HCT116 (cell line): Measurements from ENCODE around the gene RIMBP2. TPM values are rescaled to one million over a fixed set of nuclear protein-coding genes. Genes with fewer than 3 reads are reported as not detected.

Experiments used
- ATAC-seq: fragments of 200-7000 bp; cut with Tn5 transposase; 2 replicates; pipeline ENCODE4 v1.9.1; 2020; ENCODE audit warnings: mild to moderate bottlenecking, moderate library complexity
- BruUV-seq: library from RNA; stranded (reverse); fragments of 400-500 nt; replicated peaks from 2 replicates; lab custom pipeline; 2021; lab: Mats Ljungman, UMichigan
- CTCF ChIA-PET: fragments of 300-600 bp; sonication (Branson Sonifier 250); formaldehyde crosslinking; loops from one replicate; lab custom pipeline; 2021; ENCODE audit warnings: antibody characterized with exemption; lab: Charles Lee
- POLR2A ChIA-PET: fragments of 300-600, 350-600 bp; sonication (Branson Sonifier 250); formaldehyde crosslinking; loops from one replicate; lab custom pipeline; 2021; ENCODE audit warnings: antibody characterized with exemption; lab: Charles Lee
- RAD21 ChIA-PET, 2 experiments: fragments of 300-600 bp; sonication (Branson Sonifier 250); formaldehyde crosslinking; loops; one replicate each; lab custom pipeline; 2023; ENCODE audit warnings: low total read pairs in 2 of 2; ENCODE audit not compliant: uncharacterized antibody in 2 of 2, unreplicated experiment in 2 of 2, low non-redundant PET in 1 of 2; lab: Charles Lee
- DNase-seq: peaks from one replicate; pipeline ENCODE4 v3.0.0-alpha.2; 2010; ENCODE audit warnings: low read depth, low spot score
- H2AFZ ChIP-seq: fragments of 200-600 bp; shearing (Covaris generic), sonication (generic); 2 replicates; pipeline ENCODE4 v1.6.1; 2017; ENCODE audit warnings: low read depth, mixed run types, mixed read lengths, antibody characterized with exemption, low read length; ENCODE audit not compliant: poor library complexity, severe bottlenecking
- H3K27ac ChIP-seq: 2 replicates; pipeline ENCODE4 v1.5.1; 2012; ENCODE audit warnings: low read depth, low read length
- H3K27me3 ChIP-seq: fragments of 200-600 bp; sonication (generic); 2 replicates; pipeline ENCODE4 v1.6.1; 2016; ENCODE audit warnings: mixed run types, low read length, mixed read lengths; ENCODE audit not compliant: insufficient read depth
- H3K36me3 ChIP-seq, 2 experiments: fragments of 200-500 bp in 1 of 2; fragments of 200-600 bp in 1 of 2; sonication (Bioruptor generic) in 1 of 2; sonication (generic) in 1 of 2; 2 replicates each; pipeline versions ENCODE4 v1.5.1 to v1.6.1; 2014 to 2016; ENCODE audit warnings: low read length in 2 of 2, inconsistent platforms in 1 of 2, mixed read lengths in 1 of 2, mixed run types in 1 of 2; ENCODE audit not compliant: insufficient read depth in 2 of 2, control insufficient read depth in 1 of 2
- H3K4me1 ChIP-seq, 2 experiments: fragments of 200-600 bp in 1 of 2; sonication (generic) in 1 of 2; 2 replicates each; pipeline versions ENCODE4 v1.5.1 to v1.6.1; 2012 to 2017; ENCODE audit warnings: low read length in 2 of 2, inconsistent platforms in 1 of 2, mild to moderate bottlenecking in 1 of 2, mixed read lengths in 1 of 2, mixed run types in 1 of 2, moderate library complexity in 1 of 2; ENCODE audit not compliant: insufficient read depth in 2 of 2, control insufficient read depth in 1 of 2
- H3K4me2 ChIP-seq: fragments of 200-600 bp; sonication (generic); 2 replicates; pipeline ENCODE4 v1.6.1; 2017; ENCODE audit warnings: mixed run types, low read length, mixed read lengths
- H3K4me3 ChIP-seq, 2 experiments: fragments of 200-600 bp in 1 of 2; sonication (generic) in 1 of 2; replicated peaks in 1 of 2; 2 replicates each; pipeline ENCODE4 v1.5.1; 2011 to 2016; ENCODE audit warnings: low read length in 2 of 2, control low read depth in 1 of 2, low read depth in 1 of 2, mild to moderate bottlenecking in 1 of 2, mixed read lengths in 1 of 2, mixed run types in 1 of 2
- H3K79me2 ChIP-seq: fragments of 200-600 bp; sonication (generic); 2 replicates; pipeline ENCODE4 v1.6.1; 2017; ENCODE audit warnings: mild to moderate bottlenecking, mixed run types, low read length, moderate library complexity, mixed read lengths; ENCODE audit not compliant: insufficient read depth
- H3K9ac ChIP-seq: fragments of 200-600 bp; sonication (generic); 2 replicates; pipeline ENCODE4 v1.6.1; 2016; ENCODE audit warnings: low read length, mixed read lengths
- H3K9me2 ChIP-seq: fragments of 200-600 bp; sonication (generic), shearing (Covaris generic); 2 replicates; pipeline ENCODE4 v1.6.1; 2017; ENCODE audit warnings: mixed run types, mild to moderate bottlenecking, moderate library complexity; ENCODE audit not compliant: insufficient read depth
- H3K9me3 ChIP-seq, 2 experiments: fragments of 200-500 bp in 1 of 2; fragments of 200-600 bp in 1 of 2; sonication (Bioruptor generic) in 1 of 2; sonication (generic) in 1 of 2; 2 replicates each; pipeline ENCODE4 v1.6.1; 2014 to 2017; ENCODE audit warnings: low read length in 2 of 2, mixed read lengths in 2 of 2, inconsistent platforms in 1 of 2, low read depth in 1 of 2, mild to moderate bottlenecking in 1 of 2, mixed run types in 1 of 2, moderate library complexity in 1 of 2; ENCODE audit not compliant: control insufficient read depth in 1 of 2, insufficient read depth in 1 of 2
- H4K20me1 ChIP-seq: fragments of 200-600 bp; sonication (generic), shearing (Covaris generic); 2 replicates; pipeline ENCODE4 v1.6.1; 2017; ENCODE audit warnings: mixed run types, mild to moderate bottlenecking, moderate library complexity; ENCODE audit not compliant: insufficient read depth
- EZH2 ChIP-seq: fragments of 200-600 bp; sonication (generic); IDR thresholded peaks from 2 replicates; pipeline ENCODE4 v1.6.1; 2017; ENCODE audit warnings: antibody characterized with exemption, mixed run types
- EZH2phosphoT487 ChIP-seq: fragments of 200-600 bp; IDR thresholded peaks from 2 replicates; pipeline ENCODE4 v1.6.1; 2018; ENCODE audit warnings: antibody characterized with exemption, borderline replicate concordance
- JUND ChIP-seq: IDR thresholded peaks from 2 replicates; pipeline ENCODE4 v1.6.1; 2012
- POLR2A ChIP-seq: IDR thresholded peaks from 2 replicates; pipeline ENCODE4 v1.7.0; 2011; ENCODE audit warnings: borderline replicate concordance; ENCODE audit not compliant: insufficient read depth, insufficient read length; ENCODE audit errors: extremely low read depth
- RAD21 ChIP-seq: IDR thresholded peaks from 2 replicates; pipeline ENCODE4 v1.6.1; 2012; ENCODE audit warnings: low read depth, mild to moderate bottlenecking
- SIN3A ChIP-seq: IDR thresholded peaks from 2 replicates; pipeline ENCODE4 v1.6.1; 2012; ENCODE audit warnings: low read depth
- SRF ChIP-seq: IDR thresholded peaks from 2 replicates; pipeline ENCODE4 v1.6.1; 2012; ENCODE audit warnings: low read depth
- YY1 ChIP-seq: IDR thresholded peaks from 2 replicates; pipeline ENCODE4 v1.6.1; 2011; ENCODE audit warnings: low read length, low read depth, moderate library complexity, mild to moderate bottlenecking; ENCODE audit not compliant: insufficient replicate concordance; ENCODE audit errors: extremely low read depth
- ZBTB33 ChIP-seq: IDR thresholded peaks from 2 replicates; pipeline ENCODE4 v1.6.1; 2011; ENCODE audit warnings: mild to moderate bottlenecking, low read length, moderate library complexity; ENCODE audit not compliant: insufficient replicate concordance; ENCODE audit errors: extremely low read depth
- ZFX ChIP-seq: fragments of 450-650 bp; IDR thresholded peaks from 2 replicates; pipeline ENCODE4 v1.6.1; 2017
- intact Hi-C: fragments of 100-400 bp; cut with micrococcal nuclease; formaldehyde crosslinking; loops from 2 replicates; pipeline ENCODE4 v1.10.0; 2022
- total RNA-seq: library from RNA; stranded (reverse); gene quantifications from one replicate; pipeline ENCODE4 v1.2.1, GENCODE V29; 2021; ENCODE audit not compliant: unreplicated experiment
- TF ChIP-seq, protein P1 (sequence below): IDR thresholded peaks from 2 replicates; pipeline ENCODE4 v1.6.1; 2012
- TF ChIP-seq, protein P2 (sequence below), 3 experiments: fragments of 200-600 bp in 1 of 3; sonication (generic) in 1 of 3; IDR thresholded peaks in 2 of 3; conservative IDR thresholded peaks in 1 of 3; 2 replicates each; pipeline ENCODE4 v1.5.1; 2012 to 2017; ENCODE audit warnings: low read depth in 2 of 3, low read length in 2 of 3, antibody characterized with exemption in 1 of 3, borderline replicate concordance in 1 of 3, control low read depth in 1 of 3, mild to moderate bottlenecking in 1 of 3, mixed read lengths in 1 of 3, mixed run types in 1 of 3, moderate library complexity in 1 of 3; ENCODE audit not compliant: insufficient read depth in 1 of 3
- TF ChIP-seq, protein P3 (sequence below): IDR thresholded peaks from 2 replicates; pipeline ENCODE4 v1.6.1; 2012; ENCODE audit warnings: low read depth

RIMBP2 gene
- total RNA-seq, 1 experiment from 2014 or later: not detected

DNA sequence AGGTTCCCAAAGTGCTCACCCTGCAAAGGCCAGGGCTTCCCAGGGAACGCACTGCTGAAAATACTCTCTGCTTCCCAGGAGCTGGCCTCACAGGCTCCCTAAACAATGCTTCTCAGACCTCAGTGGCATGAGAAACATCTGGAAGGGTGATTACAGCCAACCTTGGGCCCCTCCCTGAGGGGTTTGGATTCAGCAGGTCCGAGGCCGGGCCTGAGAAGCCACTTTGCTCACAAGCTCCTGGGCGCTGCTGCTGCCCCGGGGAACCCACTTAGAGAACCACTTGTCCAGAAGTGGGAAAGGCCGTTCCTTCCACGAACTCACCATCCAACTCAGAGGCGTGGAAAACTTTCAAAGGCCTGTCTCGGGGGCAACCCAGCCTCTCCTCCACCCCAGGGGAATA is 247.9 kb downstream of the RIMBP2 start:
- TF ChIP-seq JUND (no peak), YY1 (no peak), ZBTB33 (no peak)
- H3K4me2 ChIP-seq: no peak overlapping the region
- ChIA-PET POLR2A (no interaction called here), RAD21 (no interaction called here), CTCF (no interaction called here)
- no peaks in the 10 kb centered on the region for H3K79me2 ChIP-seq
- H3K36me3 ChIP-seq: no peaks in the 10 kb centered on the region
- ATAC-seq (no peak), DNase-seq (no peak)
- H3K27ac ChIP-seq: no peak overlapping the region
- H3K4me3 ChIP-seq: no peak overlapping the region
- H3K9ac ChIP-seq: no peak overlapping the region
- no TSS peak for BruUV-seq
- H3K27me3 ChIP-seq: no peaks in the 10 kb centered on the region
- no peaks in the 10 kb centered on the region for H4K20me1 ChIP-seq
- intact Hi-C loops: no loop called here
- H2AFZ ChIP-seq: no peak overlapping the region
- H3K9me2 ChIP-seq: no peaks in the 10 kb centered on the region
- no peaks in the 10 kb centered on the region; a peak in 1 of 4 replicates for H3K9me3 ChIP-seq
- no peaks in the 10 kb centered on the region for H3K4me1 ChIP-seq

- ChIA-PET RAD21 (no interaction called here), CTCF (no interaction called here), POLR2A (no interaction called here)
- no peak overlapping the region for H3K27ac ChIP-seq
- ATAC-seq (no peak), DNase-seq (no peak)
- H4K20me1 ChIP-seq: no peaks in the 10 kb centered on the region
- no peak overlapping the region for H2AFZ ChIP-seq
- H3K4me3 ChIP-seq: no peak overlapping the region
- intact Hi-C loops: no loop called here
- H3K4me2 ChIP-seq: no peak overlapping the region
- no peaks in the 10 kb centered on the region; a peak in 1 of 4 replicates for H3K9me3 ChIP-seq
- no peak overlapping the region for H3K9ac ChIP-seq
- H3K27me3 ChIP-seq: no peaks in the 10 kb centered on the region
- no TSS peak for BruUV-seq
- H3K4me1 ChIP-seq: no peaks in the 10 kb centered on the region
- H3K79me2 ChIP-seq: no peaks in the 10 kb centered on the region
- no peaks in the 10 kb centered on the region for H3K9me2 ChIP-seq
- H3K36me3 ChIP-seq: no peaks in the 10 kb centered on the region
- TF ChIP-seq, protein P1, sequence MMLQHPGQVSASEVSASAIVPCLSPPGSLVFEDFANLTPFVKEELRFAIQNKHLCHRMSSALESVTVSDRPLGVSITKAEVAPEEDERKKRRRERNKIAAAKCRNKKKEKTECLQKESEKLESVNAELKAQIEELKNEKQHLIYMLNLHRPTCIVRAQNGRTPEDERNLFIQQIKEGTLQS: no peak
- TF ChIP-seq EZH2phosphoT487 (no peak), YY1 (no peak), SIN3A (no peak), ZFX (no peak), EZH2 (no peak), POLR2A (no peak), RAD21 (no peak), SRF (no peak)
- TF ChIP-seq, protein P2, sequence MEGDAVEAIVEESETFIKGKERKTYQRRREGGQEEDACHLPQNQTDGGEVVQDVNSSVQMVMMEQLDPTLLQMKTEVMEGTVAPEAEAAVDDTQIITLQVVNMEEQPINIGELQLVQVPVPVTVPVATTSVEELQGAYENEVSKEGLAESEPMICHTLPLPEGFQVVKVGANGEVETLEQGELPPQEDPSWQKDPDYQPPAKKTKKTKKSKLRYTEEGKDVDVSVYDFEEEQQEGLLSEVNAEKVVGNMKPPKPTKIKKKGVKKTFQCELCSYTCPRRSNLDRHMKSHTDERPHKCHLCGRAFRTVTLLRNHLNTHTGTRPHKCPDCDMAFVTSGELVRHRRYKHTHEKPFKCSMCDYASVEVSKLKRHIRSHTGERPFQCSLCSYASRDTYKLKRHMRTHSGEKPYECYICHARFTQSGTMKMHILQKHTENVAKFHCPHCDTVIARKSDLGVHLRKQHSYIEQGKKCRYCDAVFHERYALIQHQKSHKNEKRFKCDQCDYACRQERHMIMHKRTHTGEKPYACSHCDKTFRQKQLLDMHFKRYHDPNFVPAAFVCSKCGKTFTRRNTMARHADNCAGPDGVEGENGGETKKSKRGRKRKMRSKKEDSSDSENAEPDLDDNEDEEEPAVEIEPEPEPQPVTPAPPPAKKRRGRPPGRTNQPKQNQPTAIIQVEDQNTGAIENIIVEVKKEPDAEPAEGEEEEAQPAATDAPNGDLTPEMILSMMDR (IDR thresholded peaks at IDR 0.05 in 2 of 3, conservative IDR thresholded peaks at IDR 0.05 in 1 of 3; ENCODE audit: borderline replicate concordance in 1 of 3, insufficient read depth in 1 of 3, low read depth in 2 of 3, low read length in 2 of 3): no peak
- TF ChIP-seq, protein P3, sequence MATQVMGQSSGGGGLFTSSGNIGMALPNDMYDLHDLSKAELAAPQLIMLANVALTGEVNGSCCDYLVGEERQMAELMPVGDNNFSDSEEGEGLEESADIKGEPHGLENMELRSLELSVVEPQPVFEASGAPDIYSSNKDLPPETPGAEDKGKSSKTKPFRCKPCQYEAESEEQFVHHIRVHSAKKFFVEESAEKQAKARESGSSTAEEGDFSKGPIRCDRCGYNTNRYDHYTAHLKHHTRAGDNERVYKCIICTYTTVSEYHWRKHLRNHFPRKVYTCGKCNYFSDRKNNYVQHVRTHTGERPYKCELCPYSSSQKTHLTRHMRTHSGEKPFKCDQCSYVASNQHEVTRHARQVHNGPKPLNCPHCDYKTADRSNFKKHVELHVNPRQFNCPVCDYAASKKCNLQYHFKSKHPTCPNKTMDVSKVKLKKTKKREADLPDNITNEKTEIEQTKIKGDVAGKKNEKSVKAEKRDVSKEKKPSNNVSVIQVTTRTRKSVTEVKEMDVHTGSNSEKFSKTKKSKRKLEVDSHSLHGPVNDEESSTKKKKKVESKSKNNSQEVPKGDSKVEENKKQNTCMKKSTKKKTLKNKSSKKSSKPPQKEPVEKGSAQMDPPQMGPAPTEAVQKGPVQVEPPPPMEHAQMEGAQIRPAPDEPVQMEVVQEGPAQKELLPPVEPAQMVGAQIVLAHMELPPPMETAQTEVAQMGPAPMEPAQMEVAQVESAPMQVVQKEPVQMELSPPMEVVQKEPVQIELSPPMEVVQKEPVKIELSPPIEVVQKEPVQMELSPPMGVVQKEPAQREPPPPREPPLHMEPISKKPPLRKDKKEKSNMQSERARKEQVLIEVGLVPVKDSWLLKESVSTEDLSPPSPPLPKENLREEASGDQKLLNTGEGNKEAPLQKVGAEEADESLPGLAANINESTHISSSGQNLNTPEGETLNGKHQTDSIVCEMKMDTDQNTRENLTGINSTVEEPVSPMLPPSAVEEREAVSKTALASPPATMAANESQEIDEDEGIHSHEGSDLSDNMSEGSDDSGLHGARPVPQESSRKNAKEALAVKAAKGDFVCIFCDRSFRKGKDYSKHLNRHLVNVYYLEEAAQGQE: no peak
These were observed 250.5 kb downstream of the RIMBP2 start for GRCh38 chr12:130465626-130466025.
